Mucosa of rectum (tissue), 2 donors: ENCODE results near the gene PTPRU.

Experiments
- H3K27ac ChIP-seq, 2 donors: one replicate each; pipeline ENCODE4 v1.7.0; 2013; ENCODE audit warnings: inconsistent platforms in 2 of 2, low read depth in 2 of 2, low read length in 2 of 2
- H3K27me3 ChIP-seq, 2 donors: one replicate each; pipeline ENCODE4 v1.7.0; 2013; ENCODE audit warnings: low read length in 2 of 2; ENCODE audit not compliant: control insufficient read depth in 2 of 2, insufficient read depth in 2 of 2
- H3K36me3 ChIP-seq, 2 donors: one replicate each; pipeline ENCODE4 v1.7.0; 2013; ENCODE audit warnings: low read length in 2 of 2; ENCODE audit not compliant: control insufficient read depth in 2 of 2, insufficient read depth in 2 of 2
- H3K4me1 ChIP-seq, 2 donors: one replicate each; pipeline ENCODE4 v1.7.0; 2013; ENCODE audit warnings: low read length in 2 of 2, mild to moderate bottlenecking in 1 of 2; ENCODE audit not compliant: control insufficient read depth in 2 of 2, insufficient read depth in 2 of 2
- H3K4me3 ChIP-seq, 2 donors: one replicate each; pipeline ENCODE4 v1.7.0; 2013; ENCODE audit warnings: low read length in 2 of 2
- H3K9ac ChIP-seq, 2 donors: one replicate each; pipeline ENCODE4 v1.7.0; 2013; ENCODE audit warnings: low read length in 2 of 2, low read depth in 1 of 2, mild to moderate bottlenecking in 1 of 2
- H3K9me3 ChIP-seq, 2 donors: one replicate each; pipeline ENCODE4 v1.7.0; 2013; ENCODE audit warnings: low read length in 2 of 2; ENCODE audit not compliant: control insufficient read depth in 2 of 2
- donor health status: healthy.
- donor health status: Normal muscosa, but diverticular disease.

PTPRU gene

GRCh38 chr1:29327223-29327935, 91.1 kb downstream of the PTPRU start:
- Histone ChIP-seq H3K4me1 (no peaks in the 10 kb centered on the region), H3K27ac (no peak overlapping the region), H3K36me3 (no peaks in the 10 kb centered on the region), H3K4me3 (no peak overlapping the region), H3K9ac (no peak overlapping the region), H3K9me3 (no peaks in the 10 kb centered on the region), H3K27me3 (no peaks in the 10 kb centered on the region)

- Histone ChIP-seq H3K4me3 (no peak overlapping the region), H3K27me3 (peaks cover 0 to 2% of the 10 kb centered on the region in 2 donors), H3K9me3 (no peaks in the 10 kb centered on the region), H3K4me1 (no peaks in the 10 kb centered on the region), H3K27ac (no peak overlapping the region), H3K9ac (no peak overlapping the region), H3K36me3 (no peaks in the 10 kb centered on the region)
Measured at GRCh38 chr1:29329022-29329775, 92.9 kb downstream of the PTPRU start.

- Histone ChIP-seq H3K27ac (no peak overlapping the region), H3K9me3 (no peaks in the 10 kb centered on the region), H3K9ac (no peak overlapping the region), H3K4me3 (no peak overlapping the region), H3K27me3 (peaks cover 0 to 2% of the 10 kb centered on the region in 2 donors), H3K36me3 (no peaks in the 10 kb centered on the region), H3K4me1 (no peaks in the 10 kb centered on the region)
Measured at GRCh38 chr1:29330089-29330488, 93.8 kb downstream of the PTPRU start.

- H3K4me3 ChIP-seq = no peak overlapping the region
- no peaks in the 10 kb centered on the region for H3K9me3 ChIP-seq
Measured at GRCh38 chr1:29330856-29331255, 94.5 kb downstream of the PTPRU start.

GRCh38 chr1:29331309-29331708, 95.0 kb downstream of the PTPRU start:
- Histone ChIP-seq H3K4me3 (no peak overlapping the region), H3K36me3 (no peaks in the 10 kb centered on the region), H3K27me3 (peaks cover 0 to 2% of the 10 kb centered on the region in 2 donors), H3K4me1 (no peaks in the 10 kb centered on the region), H3K9ac (no peak overlapping the region), H3K9me3 (no peaks in the 10 kb centered on the region), H3K27ac (no peak overlapping the region)

More at GRCh38 chr1:29330856-29331255, 94.5 kb downstream of the PTPRU start:
- no peaks in the 10 kb centered on the region for H3K36me3 ChIP-seq
- no peak overlapping the region for H3K9ac ChIP-seq
- peaks cover 0 to 2% of the 10 kb centered on the region in 2 donors for H3K27me3 ChIP-seq
- no peak overlapping the region for H3K27ac ChIP-seq
- no peaks in the 10 kb centered on the region for H3K4me1 ChIP-seq

GRCh38 chr1:29331729-29332128, 95.4 kb downstream of the PTPRU start:
- Histone ChIP-seq H3K4me3 (no peak overlapping the region), H3K27me3 (peaks cover 0 to 2% of the 10 kb centered on the region in 2 donors), H3K9me3 (no peaks in the 10 kb centered on the region), H3K9ac (no peak overlapping the region), H3K27ac (no peak overlapping the region), H3K4me1 (no peaks in the 10 kb centered on the region), H3K36me3 (no peaks in the 10 kb centered on the region)

- Histone ChIP-seq H3K36me3 (no peaks in the 10 kb centered on the region), H3K9me3 (no peaks in the 10 kb centered on the region), H3K4me3 (no peak overlapping the region), H3K27ac (no peak overlapping the region), H3K4me1 (no peaks in the 10 kb centered on the region), H3K27me3 (peaks cover 0 to 2% of the 10 kb centered on the region in 2 donors), H3K9ac (no peak overlapping the region)
Measured at GRCh38 chr1:29332204-29332603, 95.9 kb downstream of the PTPRU start.

GRCh38 chr1:29333008-29333407, 96.7 kb downstream of the PTPRU start:
- peaks cover 0 to 2% of the 10 kb centered on the region in 2 donors for H3K27me3 ChIP-seq
- no peaks in the 10 kb centered on the region for H3K4me1 ChIP-seq
- no peaks in the 10 kb centered on the region for H3K9me3 ChIP-seq
- H3K9ac ChIP-seq = no peak overlapping the region
- H3K4me3 ChIP-seq = no peak overlapping the region
- no peaks in the 10 kb centered on the region for H3K36me3 ChIP-seq
- no peak overlapping the region for H3K27ac ChIP-seq

GRCh38 chr1:29335573-29335972, 99.3 kb downstream of the PTPRU start:
- Histone ChIP-seq H3K9ac (no peak overlapping the region), H3K27me3 (peaks cover 0 to 2% of the 10 kb centered on the region in 2 donors), H3K4me1 (no peaks in the 10 kb centered on the region)

GRCh38 chr1:29338908-29339575, 102.7 kb downstream of the PTPRU start:
- no peaks in the 10 kb centered on the region for H3K4me1 ChIP-seq
- H3K4me3 ChIP-seq = no peak overlapping the region
- H3K27ac ChIP-seq = no peak overlapping the region
- no peaks in the 10 kb centered on the region for H3K9me3 ChIP-seq
- H3K9ac ChIP-seq = no peak overlapping the region
- H3K36me3 ChIP-seq = no peaks in the 10 kb centered on the region
- H3K27me3 ChIP-seq = peaks cover 0 to 5% of the 10 kb centered on the region in 2 donors

More at GRCh38 chr1:29335573-29335972, 99.3 kb downstream of the PTPRU start:
- Histone ChIP-seq H3K36me3 (no peaks in the 10 kb centered on the region), H3K27ac (no peak overlapping the region), H3K9me3 (no peaks in the 10 kb centered on the region), H3K4me3 (no peak overlapping the region)
